GM23338 (cell line): ENCODE data around the gene ZBTB42.

ENCODE experiments used
- CREB1 ChIP-seq: fragments of 250-450 bp; sonication (Bioruptor Pico); IDR thresholded peaks from 2 replicates; pipeline ENCODE4 v1.5.0; 2020; ENCODE audit warnings: low read depth, mild to moderate bottlenecking, moderate library complexity
- EZH2 ChIP-seq: fragments of 200-600 bp; sonication (generic); IDR thresholded peaks from one replicate; pipeline ENCODE4 v1.8.0; 2017; ENCODE audit warnings: antibody characterized with exemption, mild to moderate bottlenecking, low read depth; ENCODE audit not compliant: unreplicated experiment
- EZH2phosphoT487 ChIP-seq: fragments of 200-600 bp; sonication (generic); IDR thresholded peaks from one replicate; pipeline ENCODE4 v1.8.1; 2018; ENCODE audit warnings: antibody characterized with exemption; ENCODE audit not compliant: unreplicated experiment
- POLR2AphosphoS5 ChIP-seq: IDR thresholded peaks from 2 replicates; pipeline ENCODE4 v1.6.1; 2016; ENCODE audit warnings: antibody characterized with exemption, low read depth
- STAT1 ChIP-seq: IDR thresholded peaks from one replicate; pipeline ENCODE4 v1.6.1; 2016; ENCODE audit warnings: antibody characterized with exemption; ENCODE audit not compliant: unreplicated experiment
- ZNF114 ChIP-seq: fragments of 250-450 bp; sonication (Bioruptor Pico); IDR thresholded peaks from 2 replicates; pipeline ENCODE4 v1.5.0; 2020; ENCODE audit warnings: mild to moderate bottlenecking, moderate library complexity
- ZNF331 ChIP-seq: fragments of 250-450 bp; sonication (Bioruptor Pico); IDR thresholded peaks from 2 replicates; pipeline ENCODE4 v1.5.0; 2020; ENCODE audit warnings: low read depth, mild to moderate bottlenecking, moderate library complexity
- TF ChIP-seq, protein P1 (sequence below), 2 experiments: fragments of 200-600 bp in 1 of 2; sonication (generic) in 1 of 2; conservative IDR thresholded peaks; 2 replicates each; pipeline versions ENCODE4 v1.5.1 to v1.6.1; 2016 to 2017; ENCODE audit warnings: antibody characterized with exemption in 2 of 2, low read depth in 2 of 2, mild to moderate bottlenecking in 2 of 2, moderate library complexity in 1 of 2
- TF ChIP-seq, protein P2 (sequence below): IDR thresholded peaks from one replicate; pipeline ENCODE4 v1.6.1; 2018; ENCODE audit warnings: antibody characterized with exemption; ENCODE audit not compliant: unreplicated experiment

DNA sequence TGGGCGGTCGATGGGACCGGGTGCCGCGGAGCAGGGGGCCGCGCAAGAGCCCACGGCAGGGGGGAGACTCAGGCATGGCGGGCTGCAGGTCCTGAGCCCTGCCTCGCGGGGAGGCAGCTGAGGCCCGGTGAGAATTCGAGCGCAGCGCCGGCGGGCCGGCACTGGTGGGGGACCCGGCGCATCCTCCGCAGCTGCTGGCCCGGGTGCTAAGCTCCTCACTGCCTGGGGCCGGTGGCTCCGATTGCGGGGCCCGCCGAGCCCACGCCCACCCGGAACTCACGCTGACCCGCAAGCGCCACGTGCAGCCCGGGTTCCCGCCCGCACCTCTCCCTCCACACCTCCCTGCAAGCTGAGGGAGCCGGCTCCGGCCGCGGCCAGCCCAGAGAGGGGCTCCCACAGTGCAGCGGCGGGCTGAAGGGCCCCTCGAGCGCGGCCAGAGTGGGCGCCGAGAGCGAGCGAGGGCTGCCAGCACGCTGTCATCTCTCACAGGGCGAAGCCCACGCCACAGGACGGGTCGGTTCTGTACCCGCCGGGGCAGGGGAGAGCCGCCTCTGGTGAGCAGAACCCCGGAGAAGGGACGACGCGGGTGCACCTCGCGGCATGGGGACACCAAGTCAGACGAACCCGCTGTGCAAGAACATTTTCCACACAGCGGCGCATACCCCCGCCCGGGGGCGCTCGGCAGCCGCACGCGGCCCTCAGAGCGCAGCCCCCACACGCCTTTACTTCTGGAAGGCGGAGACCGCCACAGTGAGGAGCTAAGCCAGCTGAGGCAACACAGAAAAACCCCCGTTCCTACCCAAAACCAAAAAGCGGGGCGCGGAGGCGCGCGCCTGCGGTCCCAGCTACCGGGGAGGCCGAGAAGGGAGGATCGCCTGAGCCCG is 49.1 kb upstream of the ZBTB42 start:
- TF ChIP-seq POLR2AphosphoS5 (no peak), ZNF114 (no peak), EZH2 (no peak), STAT1 (no peak), EZH2phosphoT487 (no peak), CREB1 (no peak), ZNF331 (CRISPR knock-in tag) (no peak)
- TF ChIP-seq, protein P1, sequence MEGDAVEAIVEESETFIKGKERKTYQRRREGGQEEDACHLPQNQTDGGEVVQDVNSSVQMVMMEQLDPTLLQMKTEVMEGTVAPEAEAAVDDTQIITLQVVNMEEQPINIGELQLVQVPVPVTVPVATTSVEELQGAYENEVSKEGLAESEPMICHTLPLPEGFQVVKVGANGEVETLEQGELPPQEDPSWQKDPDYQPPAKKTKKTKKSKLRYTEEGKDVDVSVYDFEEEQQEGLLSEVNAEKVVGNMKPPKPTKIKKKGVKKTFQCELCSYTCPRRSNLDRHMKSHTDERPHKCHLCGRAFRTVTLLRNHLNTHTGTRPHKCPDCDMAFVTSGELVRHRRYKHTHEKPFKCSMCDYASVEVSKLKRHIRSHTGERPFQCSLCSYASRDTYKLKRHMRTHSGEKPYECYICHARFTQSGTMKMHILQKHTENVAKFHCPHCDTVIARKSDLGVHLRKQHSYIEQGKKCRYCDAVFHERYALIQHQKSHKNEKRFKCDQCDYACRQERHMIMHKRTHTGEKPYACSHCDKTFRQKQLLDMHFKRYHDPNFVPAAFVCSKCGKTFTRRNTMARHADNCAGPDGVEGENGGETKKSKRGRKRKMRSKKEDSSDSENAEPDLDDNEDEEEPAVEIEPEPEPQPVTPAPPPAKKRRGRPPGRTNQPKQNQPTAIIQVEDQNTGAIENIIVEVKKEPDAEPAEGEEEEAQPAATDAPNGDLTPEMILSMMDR (conservative IDR thresholded peaks at IDR 0.05; ENCODE audit: low read depth in 2 of 2): no peak
- TF ChIP-seq, protein P2, sequence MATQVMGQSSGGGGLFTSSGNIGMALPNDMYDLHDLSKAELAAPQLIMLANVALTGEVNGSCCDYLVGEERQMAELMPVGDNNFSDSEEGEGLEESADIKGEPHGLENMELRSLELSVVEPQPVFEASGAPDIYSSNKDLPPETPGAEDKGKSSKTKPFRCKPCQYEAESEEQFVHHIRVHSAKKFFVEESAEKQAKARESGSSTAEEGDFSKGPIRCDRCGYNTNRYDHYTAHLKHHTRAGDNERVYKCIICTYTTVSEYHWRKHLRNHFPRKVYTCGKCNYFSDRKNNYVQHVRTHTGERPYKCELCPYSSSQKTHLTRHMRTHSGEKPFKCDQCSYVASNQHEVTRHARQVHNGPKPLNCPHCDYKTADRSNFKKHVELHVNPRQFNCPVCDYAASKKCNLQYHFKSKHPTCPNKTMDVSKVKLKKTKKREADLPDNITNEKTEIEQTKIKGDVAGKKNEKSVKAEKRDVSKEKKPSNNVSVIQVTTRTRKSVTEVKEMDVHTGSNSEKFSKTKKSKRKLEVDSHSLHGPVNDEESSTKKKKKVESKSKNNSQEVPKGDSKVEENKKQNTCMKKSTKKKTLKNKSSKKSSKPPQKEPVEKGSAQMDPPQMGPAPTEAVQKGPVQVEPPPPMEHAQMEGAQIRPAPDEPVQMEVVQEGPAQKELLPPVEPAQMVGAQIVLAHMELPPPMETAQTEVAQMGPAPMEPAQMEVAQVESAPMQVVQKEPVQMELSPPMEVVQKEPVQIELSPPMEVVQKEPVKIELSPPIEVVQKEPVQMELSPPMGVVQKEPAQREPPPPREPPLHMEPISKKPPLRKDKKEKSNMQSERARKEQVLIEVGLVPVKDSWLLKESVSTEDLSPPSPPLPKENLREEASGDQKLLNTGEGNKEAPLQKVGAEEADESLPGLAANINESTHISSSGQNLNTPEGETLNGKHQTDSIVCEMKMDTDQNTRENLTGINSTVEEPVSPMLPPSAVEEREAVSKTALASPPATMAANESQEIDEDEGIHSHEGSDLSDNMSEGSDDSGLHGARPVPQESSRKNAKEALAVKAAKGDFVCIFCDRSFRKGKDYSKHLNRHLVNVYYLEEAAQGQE: no peak
